ENCODE data around the gene ANKS1A.

- no peak for TF ChIP-seq ZNF292 (tag by site-specific recombination; IDR thresholded peaks at IDR 0.05; ENCODE audit: borderline replicate concordance, low read depth)
- TF ChIP-seq CTCF (tag by site-specific recombination; IDR thresholded peaks at IDR 0.05): no peak
- TF ChIP-seq ZNF398 (tag by site-specific recombination; IDR thresholded peaks at IDR 0.05): no peak
- TF ChIP-seq ZNF366 (tag by site-specific recombination; conservative IDR thresholded peaks at IDR 0.05): no peak
- TF ChIP-seq ZNF121 (tag by site-specific recombination; IDR thresholded peaks at IDR 0.05): no peak
- no peak for TF ChIP-seq ZNF785 (tag by site-specific recombination; IDR thresholded peaks at IDR 0.05)
- TF ChIP-seq ZNF175 (tag by site-specific recombination; IDR thresholded peaks at IDR 0.05): no peak
- no peak for TF ChIP-seq ZNF670 (tag by site-specific recombination; IDR thresholded peaks at IDR 0.05; ENCODE audit: low read depth)
- no peak for TF ChIP-seq MZF1 (tag by site-specific recombination; IDR thresholded peaks at IDR 0.05; ENCODE audit: borderline replicate concordance)
- TF ChIP-seq ZNF10 (tag by site-specific recombination; IDR thresholded peaks at IDR 0.05): no peak
- no peak for TF ChIP-seq ZNF76 (tag by site-specific recombination; IDR thresholded peaks at IDR 0.05; ENCODE audit: borderline replicate concordance, low read depth)
- TF ChIP-seq ZNF274 (IDR thresholded peaks at IDR 0.05; ENCODE audit: low read length): no peak
- no peak for TF ChIP-seq ZNF274 (tag by site-specific recombination; IDR thresholded peaks at IDR 0.05; ENCODE audit: borderline replicate concordance)
- no peak for TF ChIP-seq HOXA7 (CRISPR knock-in tag; IDR thresholded peaks at IDR 0.05; ENCODE audit: borderline replicate concordance)
- TF ChIP-seq ZNF221 (tag by site-specific recombination; IDR thresholded peaks at IDR 0.05; ENCODE audit: borderline replicate concordance): no peak
Measured at GRCh38 chr6:34916348-34916967, 27.4 kb downstream of the ANKS1A start.

Measured in HEK293 (cell line).